GM23248 (cell line): ENCODE data around the gene INHBE. TPM values are rescaled to one million over a fixed set of nuclear protein-coding genes. Genes with fewer than 3 reads are reported as not detected.
"Not testable (repeated sequence)": the region's sequence is repeated elsewhere in the genome, so short reads cannot be mapped to it uniquely, and the experiment has no call there.

Source experiments
- DNase-seq: peaks from one replicate; pipeline ENCODE4 v3.0.0-alpha.2; 2015
- H2AFZ ChIP-seq: fragments of 200-600 bp; sonication (generic); 2 replicates; pipeline ENCODE4 v1.6.1; 2016; ENCODE audit warnings: antibody characterized with exemption
- H3F3A ChIP-seq: fragments of 200-600 bp; sonication (generic); 2 replicates; pipeline ENCODE4 v1.6.1; 2016; ENCODE audit warnings: mild to moderate bottlenecking, antibody characterized with exemption, mixed run types; ENCODE audit not compliant: insufficient read depth
- H3K27ac ChIP-seq: fragments of 200-600 bp; sonication (generic); 2 replicates; pipeline ENCODE4 v1.5.1; 2016; ENCODE audit warnings: mild to moderate bottlenecking
- H3K27me3 ChIP-seq: fragments of 200-600 bp; sonication (generic); replicated peaks from 2 replicates; pipeline ENCODE4 v1.6.1; 2016; ENCODE audit warnings: mild to moderate bottlenecking; ENCODE audit not compliant: insufficient read depth
- H3K36me3 ChIP-seq: fragments of 200-600 bp; sonication (generic); 2 replicates; pipeline ENCODE4 v1.6.1; 2016; ENCODE audit warnings: low read depth, mild to moderate bottlenecking
- H3K4me1 ChIP-seq: fragments of 200-600 bp; sonication (generic); 2 replicates; pipeline ENCODE4 v1.6.1; 2016; ENCODE audit warnings: mild to moderate bottlenecking; ENCODE audit not compliant: insufficient read depth
- H3K4me2 ChIP-seq: fragments of 200-600 bp; sonication (generic); one replicate; pipeline ENCODE4 v1.6.1; 2016; ENCODE audit warnings: mild to moderate bottlenecking; ENCODE audit not compliant: unreplicated experiment
- H3K4me3 ChIP-seq: fragments of 200-600 bp; sonication (generic); 2 replicates; pipeline ENCODE4 v1.5.1; 2016; ENCODE audit warnings: mild to moderate bottlenecking
- H3K79me2 ChIP-seq: fragments of 200-600 bp; sonication (generic); 2 replicates; pipeline ENCODE4 v1.6.1; 2016; ENCODE audit warnings: mild to moderate bottlenecking; ENCODE audit not compliant: insufficient read depth
- H3K9ac ChIP-seq: fragments of 200-600 bp; sonication (generic); 2 replicates; pipeline ENCODE4 v1.6.1; 2016; ENCODE audit warnings: mild to moderate bottlenecking
- H3K9me2 ChIP-seq: fragments of 200-600 bp; sonication (generic); 2 replicates; pipeline ENCODE4 v1.6.1; 2016; ENCODE audit warnings: mixed run types, mild to moderate bottlenecking, moderate library complexity; ENCODE audit not compliant: insufficient read depth
- H3K9me3 ChIP-seq: fragments of 200-600 bp; sonication (generic); one replicate; pipeline ENCODE4 v1.6.1; 2017; ENCODE audit warnings: low read depth
- H4K20me1 ChIP-seq: fragments of 200-600 bp; sonication (generic); 2 replicates; pipeline ENCODE4 v1.6.0; 2016; ENCODE audit not compliant: insufficient read depth
- EZH2 ChIP-seq: fragments of 200-600 bp; sonication (generic); IDR thresholded peaks from 2 replicates; pipeline ENCODE4 v1.6.1; 2018; ENCODE audit warnings: antibody characterized with exemption, mild to moderate bottlenecking; ENCODE audit not compliant: insufficient read depth, poor library complexity, severe bottlenecking
- EZH2phosphoT487 ChIP-seq: fragments of 200-600 bp; sonication (generic); IDR thresholded peaks from 2 replicates; pipeline ENCODE4 v1.6.1; 2018; ENCODE audit warnings: antibody characterized with exemption, moderate library complexity, mild to moderate bottlenecking, low read depth; ENCODE audit not compliant: insufficient read depth
- WGBS, 2 experiments: methylation state at CpG; one replicate each; pipeline ENCODE4 v1.1.6; 2015 to 2017; ENCODE audit warnings: low lambda C conversion rate in 2 of 2, low coverage in 1 of 2; ENCODE audit errors: missing lambda C conversion rate in 2 of 2; 5-methylcytosine and 5-hydroxymethylcytosine counted together
- in situ Hi-C: fragments of 300-500 bp; cut with MboI; formaldehyde crosslinking; loops from 2 replicates; pipeline ENCODE4 v1.15.0; 2020
- polyA plus RNA-seq: library from polyadenylated mRNA; unstranded; fragments of >200 nt; fragmentation: Nextera tagmentation; extraction: Ambion mirVana; gene quantifications from 2 replicates; pipeline ENCODE4 v1.2.1, GENCODE V29; 2016
- total RNA-seq: library from RNA; depleted of rRNA; stranded (reverse); fragments of >200 nt; shearing (Covaris generic); gene quantifications from 2 replicates; pipeline ENCODE4 v1.2.3, GENCODE V29; 2014

The INHBE gene
- total and polyA plus RNA-seq, 2 experiments from 2014 or later = 0.24 to 0.65 TPM

- no peak overlapping the region for H3K4me3 ChIP-seq
- H3K4me1 ChIP-seq = peaks cover 8% of the 10 kb centered on the region
- 73 to 85% methylated on average over 7 to 8 of the region's 8 CpGs for WGBS, 2 experiments
- H3K27me3 ChIP-seq = no peaks in the 10 kb centered on the region
- TF ChIP-seq EZH2 (no peak), EZH2phosphoT487 (no peak)
- peaks cover 4% of the 10 kb centered on the region; the same call in 1 of the 2 replicates for H3F3A ChIP-seq
- no peak overlapping the region for H3K9ac ChIP-seq
- H3K27ac ChIP-seq = peak overlapping the region; percentile 9; the same call in 1 of the 2 replicates
- H3K9me2 ChIP-seq = no peaks in the 10 kb centered on the region
- no peaks in the 10 kb centered on the region for H3K36me3 ChIP-seq
- no peaks in the 10 kb centered on the region for H3K9me3 ChIP-seq
- H3K4me2 ChIP-seq = no peak overlapping the region
- no peaks in the 10 kb centered on the region for H4K20me1 ChIP-seq
- DNase-seq = peak; percentile 65
- in situ Hi-C loops = no loop called here
- no peak overlapping the region for H2AFZ ChIP-seq
- peaks cover 98% of the 10 kb centered on the region for H3K79me2 ChIP-seq
Measured at GRCh38 chr12:57416039-57416996, 38.8 kb upstream of the INHBE start.

DNA sequence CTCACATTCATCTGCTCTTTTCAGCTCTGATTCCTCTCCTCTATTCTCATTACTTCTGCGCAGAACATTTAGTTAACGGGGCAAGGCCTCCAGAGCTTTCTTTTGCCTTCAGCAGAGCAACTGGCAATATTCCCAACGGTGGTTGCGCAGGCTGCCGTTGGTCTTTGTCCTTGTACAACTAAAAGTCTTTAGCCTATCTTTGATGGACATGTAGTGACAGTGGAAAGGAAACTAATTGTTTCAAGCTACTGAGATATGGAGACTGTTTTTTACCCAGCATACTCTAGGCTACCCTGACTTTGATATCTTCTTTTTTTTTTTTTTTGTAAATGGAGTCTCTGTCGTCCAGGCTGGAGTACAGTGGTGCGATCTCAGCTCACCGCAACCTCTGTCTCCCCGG is 36.9 kb upstream of the INHBE start:
- no peak for DNase-seq
- Histone ChIP-seq H3K4me2 (no peak overlapping the region), H3K4me3 (no peak overlapping the region), H3K9me3 (no peaks in the 10 kb centered on the region), H4K20me1 (no peaks in the 10 kb centered on the region), H3F3A (peaks cover 4% of the 10 kb centered on the region; the same call in 1 of the 2 replicates), H3K36me3 (no peaks in the 10 kb centered on the region), H3K9ac (no peak overlapping the region), H3K79me2 (peaks cover 98% of the 10 kb centered on the region), H3K27me3 (no peaks in the 10 kb centered on the region), H3K4me1 (peaks cover 8% of the 10 kb centered on the region), H3K9me2 (no peaks in the 10 kb centered on the region), H3K27ac (no peak overlapping the region), H2AFZ (no peak overlapping the region)
- in situ Hi-C loops = no loop called here
- WGBS, 2 experiments = 96 to 99% methylated on average over 9 of the region's 9 CpGs
- TF ChIP-seq EZH2 (no peak), EZH2phosphoT487 (no peak)

- WGBS, 2 experiments = 90 to 100% methylated on average over 2 of the region's 2 CpGs
- peaks cover 98% of the 10 kb centered on the region for H3K79me2 ChIP-seq
Measured at GRCh38 chr12:57419495-57419894, 35.6 kb upstream of the INHBE start.

GRCh38 chr12:57420482-57420881 is 34.6 kb upstream of the INHBE start:
- no peaks in the 10 kb centered on the region for H4K20me1 ChIP-seq
- no peaks in the 10 kb centered on the region for H3K9me2 ChIP-seq
- peaks cover 98% of the 10 kb centered on the region for H3K79me2 ChIP-seq
- H2AFZ ChIP-seq = no peak overlapping the region
- H3K9me3 ChIP-seq = no peaks in the 10 kb centered on the region
- H3K27me3 ChIP-seq = no peaks in the 10 kb centered on the region
- WGBS, 2 experiments = 95 to 99% methylated on average over 5 of the region's 5 CpGs
- in situ Hi-C loops = no loop called here
- H3K4me2 ChIP-seq = no peak overlapping the region
- no peaks in the 10 kb centered on the region for H3K36me3 ChIP-seq
- no peak overlapping the region for H3K27ac ChIP-seq
- TF ChIP-seq EZH2phosphoT487 = no peak
- no peak for TF ChIP-seq EZH2
- no peak overlapping the region for H3K4me3 ChIP-seq
- H3F3A ChIP-seq = peaks cover 4% of the 10 kb centered on the region; the same call in 1 of the 2 replicates
- DNase-seq = no peak
- peaks cover 8% of the 10 kb centered on the region for H3K4me1 ChIP-seq
- no peak overlapping the region for H3K9ac ChIP-seq

More at GRCh38 chr12:57419495-57419894, 35.6 kb upstream of the INHBE start:
- H3K36me3 ChIP-seq = no peaks in the 10 kb centered on the region
- no peak overlapping the region for H3K9ac ChIP-seq
- no peak for TF ChIP-seq EZH2phosphoT487
- TF ChIP-seq EZH2 = no peak
- no peaks in the 10 kb centered on the region for H3K27me3 ChIP-seq
- H3K9me3 ChIP-seq = no peaks in the 10 kb centered on the region
- H3K27ac ChIP-seq = no peak overlapping the region
- H3K4me3 ChIP-seq = no peak overlapping the region
- no peaks in the 10 kb centered on the region for H3K9me2 ChIP-seq
- H3K4me1 ChIP-seq = peaks cover 8% of the 10 kb centered on the region
- H3K4me2 ChIP-seq = no peak overlapping the region
- no peaks in the 10 kb centered on the region for H4K20me1 ChIP-seq
- no peak overlapping the region for H2AFZ ChIP-seq
- DNase-seq = no peak
- peaks cover 4% of the 10 kb centered on the region; the same call in 1 of the 2 replicates for H3F3A ChIP-seq
- in situ Hi-C loops = no loop called here

GRCh38 chr12:57426948-57427347 is 28.2 kb upstream of the INHBE start:
- H3K4me2 ChIP-seq, H3K27me3 ChIP-seq, H2AFZ ChIP-seq, H3K9ac ChIP-seq, H4K20me1 ChIP-seq, H3K9me3 ChIP-seq, DNase-seq, H3K9me2 ChIP-seq, H3K4me1 ChIP-seq, H3K4me3 ChIP-seq, H3K36me3 ChIP-seq, H3K27ac ChIP-seq, in situ Hi-C loops: not testable (repeated sequence)
- H3F3A ChIP-seq = peaks cover 11% of the 10 kb centered on the region
- H3K79me2 ChIP-seq = peaks cover 83% of the 10 kb centered on the region
- 92 to 95% methylated on average over 10 of the region's 10 CpGs for WGBS, 2 experiments
